Prostate gland (tissue), 1 donor: ENCODE measurements around the gene TGM1.

ENCODE experiments used
- POLR2A ChIP-seq: fragments of 450-650 bp; IDR thresholded peaks from one replicate; pipeline ENCODE4 v1.6.1; 2016; ENCODE audit warnings: antibody characterized with exemption, mild to moderate bottlenecking
- POLR2AphosphoS5 ChIP-seq: sonication (generic); formaldehyde crosslinking; IDR thresholded peaks from one replicate; pipeline ENCODE4 v1.6.1; 2017; ENCODE audit warnings: antibody characterized with exemption

- TF ChIP-seq POLR2AphosphoS5, result no peak
- TF ChIP-seq POLR2A, result no peak
Observed at GRCh38 chr14:24238123-24238522, 24.9 kb downstream of the TGM1 start.
